Stimulated activated CD4-positive, alpha-beta T cell treated with anti-CD3 and anti-CD28 coated beads, Interleukin-4, amount 100 ng/mL, for 4 hours (primary cell): ENCODE measurements around the gene PLEKHG4.

Source experiments
- DNase-seq, 2 experiments: peaks; one replicate each; pipeline ENCODE4 v3.0.0-alpha.2; 2020

The PLEKHG4 gene

GRCh38 chr16:67265834-67266233, 13.5 kb upstream of the PLEKHG4 start:
- DNase-seq = no peak

GRCh38 chr16:67268136-67268579, 11.2 kb upstream of the PLEKHG4 start:
- no peak for DNase-seq

DNA sequence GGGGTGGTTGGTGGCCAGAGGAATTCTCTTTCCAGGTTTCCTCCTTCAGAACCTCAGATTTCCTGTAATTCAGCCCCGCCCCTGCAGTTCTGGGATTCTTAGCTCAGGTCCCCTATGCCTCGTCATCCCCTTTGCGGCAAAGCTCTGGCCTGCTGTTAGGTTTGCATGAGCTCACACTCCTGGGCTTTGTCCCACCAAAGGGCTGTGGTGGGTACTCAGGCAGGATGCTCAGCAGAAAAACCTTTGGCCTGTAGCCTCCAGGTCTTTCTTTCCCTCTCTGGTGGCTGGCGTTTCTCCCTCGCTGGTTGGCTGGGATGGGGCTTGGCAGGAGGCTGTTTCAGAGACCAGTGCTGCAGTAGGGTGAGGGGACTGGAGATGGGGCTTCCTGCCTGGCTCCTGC, 9.6 kb upstream of the PLEKHG4 start:
- no peak for DNase-seq

DNA sequence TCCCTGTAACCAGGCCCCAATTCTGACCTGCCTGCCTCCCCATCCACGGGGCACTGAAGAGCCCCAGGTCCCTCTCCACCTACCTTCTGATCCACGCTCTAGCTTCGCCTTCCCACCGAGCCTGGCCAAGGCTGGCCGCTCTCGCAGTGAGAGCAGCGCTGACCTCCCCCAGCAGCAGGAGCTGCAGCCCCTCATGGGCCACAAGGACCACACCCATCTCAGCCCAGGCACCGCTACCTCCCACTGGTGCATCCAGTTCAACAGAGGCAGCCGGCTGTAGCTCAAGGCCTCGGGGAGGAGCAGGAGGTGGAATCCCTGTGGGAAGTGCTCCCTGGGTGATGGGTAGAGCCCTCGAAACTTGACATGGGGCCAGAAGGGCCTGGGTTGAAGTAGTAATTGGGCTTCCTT, 8.4 kb upstream of the PLEKHG4 start:
- DNase-seq = no peak

- DNase-seq = no peak
Observed at GRCh38 chr16:67271446-67271845, 7.9 kb upstream of the PLEKHG4 start.

GRCh38 chr16:67275321-67275720, 4.0 kb upstream of the PLEKHG4 start:
- no peak for DNase-seq

GRCh38 chr16:67277294-67277998, 1.9 kb upstream of the PLEKHG4 start:
- no peak for DNase-seq

- no peak for DNase-seq
Observed at GRCh38 chr16:67277999-67278772, 1.1 kb upstream of the PLEKHG4 start.

- DNase-seq = peak in 1 of 2 experiments; percentile 43
Observed at GRCh38 chr16:67278773-67279295, 498 bp upstream of the PLEKHG4 start.

DNA sequence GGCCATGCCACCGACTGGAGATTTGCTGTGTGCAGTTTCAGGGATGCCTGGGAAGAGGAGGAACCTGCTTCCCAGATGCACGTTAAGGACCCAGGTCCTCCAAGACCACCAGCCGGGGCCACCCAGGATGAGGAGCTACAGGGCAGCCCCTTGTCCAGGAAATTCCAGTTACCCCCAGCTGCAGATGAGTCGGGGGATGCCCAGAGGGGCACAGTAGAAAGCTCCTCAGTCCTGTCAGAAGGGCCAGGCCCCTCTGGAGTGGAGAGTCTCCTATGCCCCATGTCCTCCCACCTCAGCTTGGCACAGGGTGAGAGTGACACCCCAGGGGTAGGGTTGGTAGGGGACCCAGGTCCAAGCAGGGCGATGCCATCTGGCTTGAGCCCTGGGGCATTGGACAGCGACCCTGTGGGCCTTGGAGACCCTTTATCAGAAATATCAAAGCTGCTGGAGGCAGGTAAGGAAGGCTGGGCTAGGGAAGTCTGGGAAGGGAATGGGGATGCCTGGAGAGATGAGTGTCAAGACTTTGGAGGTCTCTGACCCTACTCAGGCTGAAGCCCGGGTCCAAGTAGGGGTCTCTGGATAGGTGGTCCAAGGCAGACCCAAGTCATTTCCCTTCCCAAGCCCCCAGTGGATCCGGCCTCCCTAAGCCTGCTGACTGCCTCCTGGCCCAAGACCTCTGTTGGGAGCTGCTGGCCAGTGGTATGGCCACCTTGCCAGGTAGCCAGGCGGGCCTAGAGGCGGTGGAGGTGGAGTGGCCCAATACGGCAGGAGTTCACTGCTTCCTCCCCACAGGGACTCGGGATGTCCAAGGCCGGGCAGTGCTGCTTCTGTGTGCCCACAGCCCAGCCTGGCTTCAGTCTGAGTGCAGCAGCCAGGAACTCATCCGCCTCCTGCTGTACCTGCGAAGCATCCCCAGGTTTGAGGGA, 1.0 kb downstream of the PLEKHG4 start:
- DNase-seq = no peak

DNA sequence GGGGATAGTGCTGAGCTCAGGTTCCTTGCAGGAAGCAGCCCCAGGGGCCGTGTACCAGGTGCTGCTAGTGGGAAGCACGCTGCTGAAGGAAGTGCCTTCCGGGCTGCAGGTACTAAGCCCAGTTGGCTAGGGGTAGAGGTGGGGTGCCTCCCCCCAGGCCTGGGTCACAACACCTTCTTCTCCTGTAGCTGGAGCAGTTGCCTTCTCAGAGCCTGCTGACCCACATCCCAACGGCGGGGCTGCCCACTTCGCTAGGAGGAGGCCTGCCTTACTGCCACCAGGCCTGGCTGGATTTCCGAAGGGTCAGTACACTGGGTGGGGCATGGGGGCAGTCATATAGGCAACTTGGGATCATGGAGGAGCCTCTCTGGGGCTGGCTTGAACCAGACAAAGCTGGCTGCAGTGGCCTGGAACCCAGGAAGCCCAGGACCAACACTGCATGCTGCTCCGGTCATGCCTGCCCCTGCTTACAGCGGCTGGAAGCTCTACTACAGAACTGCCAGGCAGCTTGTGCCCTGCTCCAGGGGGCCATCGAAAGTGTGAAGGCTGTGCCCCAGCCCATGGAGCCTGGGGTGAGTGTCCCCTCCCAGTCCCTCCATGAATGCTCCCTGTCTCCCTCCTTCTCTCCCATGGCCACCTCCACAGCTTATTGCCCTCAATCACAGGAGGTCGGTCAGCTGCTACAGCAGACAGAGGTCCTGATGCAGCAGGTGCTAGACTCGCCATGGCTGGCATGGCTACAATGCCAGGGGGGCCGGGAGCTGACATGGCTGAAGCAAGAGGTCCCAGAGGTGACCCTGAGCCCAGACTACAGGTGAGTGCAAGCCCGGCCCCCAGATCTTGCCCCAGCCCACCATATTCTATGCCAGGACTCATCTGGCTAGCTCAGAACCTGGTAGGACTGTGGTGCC, 2.5 kb downstream of the PLEKHG4 start:
- DNase-seq = no peak

DNA sequence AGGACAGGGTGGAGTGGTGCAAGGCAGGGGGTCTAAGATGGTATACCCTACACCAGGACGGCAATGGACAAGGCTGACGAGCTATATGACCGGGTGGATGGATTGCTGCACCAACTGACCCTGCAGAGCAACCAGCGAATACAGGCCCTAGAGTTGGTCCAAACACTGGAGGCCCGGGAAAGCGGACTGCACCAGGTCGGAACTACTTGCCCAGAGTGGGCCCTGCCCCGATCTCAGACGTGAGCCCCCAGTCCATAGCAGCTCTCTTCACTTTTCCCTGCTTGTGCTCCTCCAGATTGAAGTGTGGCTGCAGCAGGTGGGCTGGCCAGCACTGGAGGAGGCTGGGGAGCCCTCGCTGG, 3.1 kb downstream of the PLEKHG4 start:
- no peak for DNase-seq

DNA sequence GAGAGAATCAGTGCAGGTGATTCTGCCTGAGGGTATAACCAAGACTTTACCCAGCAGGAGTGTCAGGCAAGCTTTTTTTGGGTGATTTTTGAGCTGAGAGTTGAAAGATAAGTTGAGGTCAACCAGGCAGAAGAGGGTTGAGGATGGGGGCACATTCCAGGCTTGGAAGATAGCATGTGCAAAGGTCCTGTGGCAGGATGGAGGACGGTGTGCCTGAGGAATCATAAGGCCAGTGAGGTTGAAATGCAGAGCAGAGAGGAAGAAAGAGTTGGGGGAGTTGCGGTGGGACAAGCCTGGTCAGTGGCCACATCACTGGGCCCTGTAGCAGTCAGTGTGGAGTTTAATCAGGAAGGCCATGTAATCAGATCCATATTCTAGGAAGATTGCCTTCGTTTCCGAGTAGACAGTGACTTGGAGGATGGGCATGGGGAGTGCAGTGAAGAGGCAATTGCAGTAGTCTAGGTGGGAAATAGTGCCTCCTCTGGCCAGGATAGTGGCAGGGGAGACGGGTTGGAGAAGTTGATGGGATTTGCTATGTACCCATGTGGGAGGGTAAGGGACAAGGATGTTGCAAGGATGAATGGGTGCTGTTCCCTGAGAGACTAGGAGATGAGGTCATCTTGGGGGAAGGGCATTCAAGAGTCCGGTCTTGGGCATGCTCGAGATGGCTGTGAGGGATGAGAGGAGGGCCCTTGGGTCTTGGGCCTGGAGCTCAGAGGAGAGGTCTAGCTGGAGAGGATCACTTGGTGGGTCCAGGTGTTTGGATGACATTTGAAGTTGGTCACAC, 3.9 kb downstream of the PLEKHG4 start:
- DNase-seq = no peak

DNA sequence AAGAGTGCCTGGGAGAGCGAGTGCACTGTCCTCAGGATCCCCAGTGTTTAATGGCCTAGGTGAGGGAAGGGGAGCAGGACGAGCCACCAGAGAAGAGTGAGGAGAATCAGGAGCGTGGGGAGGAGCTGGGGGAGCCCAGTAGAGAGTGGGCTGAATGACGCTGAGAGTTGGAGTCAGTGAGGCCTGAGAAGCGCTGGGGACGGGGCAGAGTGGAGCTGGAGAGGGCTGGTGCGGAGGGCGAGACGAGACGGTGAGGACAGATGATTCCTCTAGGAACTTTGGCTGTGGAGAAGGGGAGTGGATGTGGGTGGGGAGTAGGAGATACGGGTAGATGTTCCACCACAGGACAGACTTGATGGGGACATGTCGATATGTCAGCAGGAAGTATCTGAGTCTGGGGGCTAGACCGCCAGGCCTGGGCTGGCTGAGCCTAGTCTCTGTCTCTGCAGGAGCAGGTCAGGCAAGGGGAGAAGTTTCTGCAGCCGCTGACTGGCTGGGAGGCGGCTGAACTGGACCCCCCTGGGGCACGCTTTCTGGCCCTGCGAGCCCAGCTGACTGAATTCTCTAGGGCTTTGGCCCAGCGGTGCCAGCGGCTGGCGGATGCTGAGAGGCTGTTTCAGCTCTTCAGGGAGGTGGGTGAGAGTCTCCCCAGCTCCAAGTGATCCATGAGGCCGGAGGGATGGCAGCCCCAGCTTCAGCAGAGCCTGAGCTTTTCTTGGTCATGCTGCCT, 4.7 kb downstream of the PLEKHG4 start:
- DNase-seq = no peak

DNA sequence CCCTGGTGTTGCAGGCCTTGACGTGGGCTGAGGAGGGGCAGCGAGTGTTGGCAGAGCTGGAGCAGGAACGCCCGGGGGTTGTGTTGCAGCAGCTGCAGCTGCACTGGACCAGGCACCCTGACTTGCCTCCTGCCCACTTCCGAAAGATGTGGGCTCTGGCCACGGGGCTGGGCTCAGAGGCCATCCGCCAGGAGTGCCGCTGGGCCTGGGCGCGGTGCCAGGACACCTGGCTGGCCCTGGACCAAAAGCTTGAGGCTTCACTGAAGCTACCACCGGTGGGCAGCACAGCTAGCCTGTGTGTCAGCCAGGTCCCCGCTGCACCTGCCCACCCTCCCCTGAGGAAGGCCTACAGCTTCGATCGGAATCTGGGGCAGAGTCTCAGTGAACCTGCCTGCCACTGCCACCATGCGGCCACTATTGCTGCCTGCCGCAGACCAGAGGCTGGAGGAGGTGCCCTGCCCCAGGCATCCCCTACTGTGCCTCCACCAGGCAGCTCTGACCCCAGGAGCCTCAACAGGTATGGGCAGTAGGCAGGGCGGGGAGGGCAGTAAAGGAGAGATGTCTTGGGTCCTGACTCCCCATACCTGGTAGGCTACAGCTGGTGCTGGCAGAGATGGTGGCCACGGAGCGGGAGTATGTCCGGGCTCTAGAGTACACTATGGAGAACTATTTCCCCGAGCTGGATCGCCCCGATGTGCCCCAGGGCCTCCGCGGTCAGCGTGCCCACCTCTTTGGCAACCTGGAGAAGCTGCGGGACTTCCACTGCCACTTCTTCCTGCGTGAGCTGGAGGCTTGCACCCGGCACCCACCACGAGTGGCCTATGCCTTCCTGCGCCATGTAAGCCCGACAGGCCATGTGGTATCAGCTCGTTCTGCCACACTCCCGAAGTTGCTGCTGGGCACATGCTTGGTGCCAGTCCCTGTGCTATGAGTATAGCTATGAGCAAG, 5.6 kb downstream of the PLEKHG4 start:
- no peak for DNase-seq

- DNase-seq = no peak
Observed at GRCh38 chr16:67286441-67287235, 7.3 kb downstream of the PLEKHG4 start.

DNA sequence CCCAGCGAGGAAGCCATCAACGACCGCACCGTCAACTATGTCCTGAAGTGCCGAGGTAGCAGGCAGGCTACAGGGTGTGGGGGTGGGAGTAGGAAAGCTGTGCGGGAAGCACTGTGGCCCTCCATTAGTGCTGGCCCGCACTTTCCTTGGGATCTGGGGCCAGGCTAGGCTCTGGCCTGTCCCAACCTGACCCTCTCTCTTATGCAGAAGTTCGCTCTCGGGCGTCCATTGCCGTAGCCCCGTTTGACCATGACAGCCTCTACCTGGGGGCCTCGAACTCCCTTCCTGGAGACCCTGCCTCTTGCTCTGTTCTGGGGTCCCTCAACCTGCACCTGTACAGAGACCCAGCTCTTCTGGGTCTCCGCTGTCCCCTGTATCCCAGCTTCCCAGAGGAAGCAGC, 8.6 kb downstream of the PLEKHG4 start:
- no peak for DNase-seq

DNA sequence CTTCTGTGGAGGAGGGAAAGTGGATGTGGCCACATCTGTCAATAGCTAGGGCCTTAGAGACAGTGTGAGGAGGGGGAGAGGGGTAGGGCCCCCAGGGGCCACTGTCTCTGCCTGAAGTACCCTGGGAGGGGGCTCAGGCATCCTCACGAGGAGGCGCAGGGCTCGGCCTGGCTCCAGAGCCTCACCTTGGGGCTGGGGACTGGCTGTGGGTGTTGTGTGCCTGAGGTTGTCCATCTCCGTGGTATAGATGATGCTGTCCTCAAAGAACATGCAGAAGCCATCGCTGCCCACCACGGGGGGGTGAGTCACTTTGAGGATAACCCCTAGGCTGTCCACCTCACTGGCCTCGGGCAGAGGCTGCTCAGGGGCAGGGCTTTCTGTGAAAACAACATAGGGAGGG, 12.1 kb downstream of the PLEKHG4 start:
- no peak for DNase-seq
